ENCODE results near the gene HDAC1. TPM values are rescaled to one million over a fixed set of nuclear protein-coding genes. Genes with fewer than 3 reads are reported as not detected.

Gene HDAC1
- total RNA-seq, 6 experiments from 2014 or later: 78.5 to 94.9 (median 92.2) TPM

GRCh38 chr1:32341971-32342370, 50.1 kb downstream of the HDAC1 start:
- no peak overlapping the region for H3K4me3 Mint-ChIP-seq
- TF ChIP-seq, protein P1, sequence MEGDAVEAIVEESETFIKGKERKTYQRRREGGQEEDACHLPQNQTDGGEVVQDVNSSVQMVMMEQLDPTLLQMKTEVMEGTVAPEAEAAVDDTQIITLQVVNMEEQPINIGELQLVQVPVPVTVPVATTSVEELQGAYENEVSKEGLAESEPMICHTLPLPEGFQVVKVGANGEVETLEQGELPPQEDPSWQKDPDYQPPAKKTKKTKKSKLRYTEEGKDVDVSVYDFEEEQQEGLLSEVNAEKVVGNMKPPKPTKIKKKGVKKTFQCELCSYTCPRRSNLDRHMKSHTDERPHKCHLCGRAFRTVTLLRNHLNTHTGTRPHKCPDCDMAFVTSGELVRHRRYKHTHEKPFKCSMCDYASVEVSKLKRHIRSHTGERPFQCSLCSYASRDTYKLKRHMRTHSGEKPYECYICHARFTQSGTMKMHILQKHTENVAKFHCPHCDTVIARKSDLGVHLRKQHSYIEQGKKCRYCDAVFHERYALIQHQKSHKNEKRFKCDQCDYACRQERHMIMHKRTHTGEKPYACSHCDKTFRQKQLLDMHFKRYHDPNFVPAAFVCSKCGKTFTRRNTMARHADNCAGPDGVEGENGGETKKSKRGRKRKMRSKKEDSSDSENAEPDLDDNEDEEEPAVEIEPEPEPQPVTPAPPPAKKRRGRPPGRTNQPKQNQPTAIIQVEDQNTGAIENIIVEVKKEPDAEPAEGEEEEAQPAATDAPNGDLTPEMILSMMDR (IDR thresholded peaks at IDR 0.05): no peak
- no peaks in the 10 kb centered on the region for H3K9me3 Mint-ChIP-seq
- no peak overlapping the region for H3K27ac Mint-ChIP-seq
- H3K27me3 Mint-ChIP-seq (ENCODE audit: insufficient read depth): peaks cover 2% of the 10 kb centered on the region
- peaks cover 24% of the 10 kb centered on the region for H3K4me1 Mint-ChIP-seq (ENCODE audit: low read depth)
- no peaks in the 10 kb centered on the region for H3K36me3 Mint-ChIP-seq (ENCODE audit: low read depth)
- no peak for DNase-seq

- Mint-ChIP-seq H3K4me1 (ENCODE audit: low read depth) (peaks cover 16% of the 10 kb centered on the region), H3K36me3 (ENCODE audit: low read depth) (no peaks in the 10 kb centered on the region), H3K9me3 (no peaks in the 10 kb centered on the region), H3K27me3 (ENCODE audit: insufficient read depth) (peaks cover 2% of the 10 kb centered on the region), H3K4me3 (no peak overlapping the region), H3K27ac (no peak overlapping the region)
- TF ChIP-seq, protein P1 (IDR thresholded peaks at IDR 0.05): no peak
- DNase-seq: no peak
These were observed 50.8 kb downstream of the HDAC1 start for GRCh38 chr1:32342704-32343103.

GRCh38 chr1:32345289-32345827, 53.5 kb downstream of the HDAC1 start:
- H3K27ac Mint-ChIP-seq: no peak overlapping the region

GRCh38 chr1:32346532-32347157, 54.8 kb downstream of the HDAC1 start:
- Mint-ChIP-seq H3K9me3 (no peaks in the 10 kb centered on the region), H3K27ac (no peak overlapping the region), H3K4me3 (no peak overlapping the region), H3K4me1 (ENCODE audit: low read depth) (peaks cover 26% of the 10 kb centered on the region), H3K36me3 (ENCODE audit: low read depth) (no peaks in the 10 kb centered on the region), H3K27me3 (ENCODE audit: insufficient read depth) (no peaks in the 10 kb centered on the region; the same call in 1 of the 2 replicates)
- DNase-seq: no peak
- TF ChIP-seq, protein P1 (IDR thresholded peaks at IDR 0.05): no peak

More at GRCh38 chr1:32345289-32345827, 53.5 kb downstream of the HDAC1 start:
- TF ChIP-seq, protein P1 (IDR thresholded peaks at IDR 0.05): no peak
- Mint-ChIP-seq H3K27me3 (ENCODE audit: insufficient read depth) (no peaks in the 10 kb centered on the region; the same call in 1 of the 2 replicates), H3K36me3 (ENCODE audit: low read depth) (no peaks in the 10 kb centered on the region), H3K4me3 (no peak overlapping the region), H3K9me3 (no peaks in the 10 kb centered on the region), H3K4me1 (ENCODE audit: low read depth) (peaks cover 20% of the 10 kb centered on the region)
- DNase-seq: no peak

DNA sequence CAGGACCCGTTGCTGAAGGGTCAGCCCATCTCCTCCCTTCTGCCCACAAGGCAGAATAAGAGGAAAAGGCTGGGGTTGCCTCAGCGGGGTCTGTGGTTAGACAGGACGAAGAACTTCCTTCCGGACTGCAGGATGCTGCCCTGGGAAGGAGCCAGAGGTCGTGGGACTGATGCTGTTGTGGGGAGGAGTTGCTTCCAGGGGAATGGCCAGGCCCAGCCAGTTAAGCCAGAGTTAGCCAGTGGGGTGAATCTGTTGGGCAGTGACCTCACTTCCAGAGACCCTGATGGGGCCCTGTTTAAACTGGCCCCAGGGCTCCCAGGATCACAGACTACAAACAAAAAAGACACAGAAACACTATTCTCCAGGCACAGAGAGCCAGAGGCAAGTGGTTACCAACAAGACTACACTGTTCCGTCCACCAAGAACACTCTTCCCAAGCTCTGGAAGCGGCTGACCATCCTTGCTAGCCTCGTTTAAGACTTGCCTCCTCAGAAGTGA, 57.4 kb downstream of the HDAC1 start:
- Mint-ChIP-seq H3K36me3 (ENCODE audit: low read depth) (no peaks in the 10 kb centered on the region), H3K4me3 (peak overlapping the region; percentile 34; the same call in 1 of the 2 replicates), H3K9me3 (no peaks in the 10 kb centered on the region), H3K4me1 (ENCODE audit: low read depth) (peaks cover 49% of the 10 kb centered on the region), H3K27ac (peak overlapping the region; percentile 82), H3K27me3 (ENCODE audit: insufficient read depth) (peaks cover 4% of the 10 kb centered on the region; the same call in 1 of the 2 replicates)
- TF ChIP-seq, protein P1 (IDR thresholded peaks at IDR 0.05): no peak
- DNase-seq: peak; percentile 62

Data from HFFc6 (cell line).